Caki2 (cell line): ENCODE data around the gene UGCG. TPM values are rescaled to one million over a fixed set of nuclear protein-coding genes. Genes with fewer than 3 reads are reported as not detected.

ENCODE experiments used
- DNase-seq: peaks from one replicate; pipeline ENCODE4 v3.0.0-alpha.2; 2015; ENCODE audit warnings: low read depth
- in situ Hi-C: cut with HindIII; loops from 2 replicates; pipeline ENCODE4 v1.10.0; 2016; ENCODE audit warnings: low sequenced_read_pairs, low pct_unique_long_range_greater_than_20kb, mixed read lengths
- total RNA-seq: library from RNA; depleted of rRNA; stranded (reverse); fragments of >200 nt; shearing (Covaris generic); gene quantifications from 2 replicates; pipeline ENCODE4 v1.2.3, GENCODE V29; 2014; ENCODE audit warnings: low replicate concordance; rRNA removed

UGCG gene
- total RNA-seq, 1 experiment from 2014 or later = 65.0 TPM

- peak; percentile 99 for DNase-seq
- in situ Hi-C loops = no loop called here
Measured at GRCh38 chr9:111965566-111966019, 69.0 kb downstream of the UGCG start.

- peak; percentile 80 for DNase-seq
- in situ Hi-C loops = no loop called here
Measured at GRCh38 chr9:111966124-111966723, 69.6 kb downstream of the UGCG start.

GRCh38 chr9:111966861-111967291 lies 70.3 kb downstream of the UGCG start:
- DNase-seq = peak; percentile 58
- in situ Hi-C loops = no loop called here

- DNase-seq = no peak
- in situ Hi-C loops = no loop called here
Measured at GRCh38 chr9:111967621-111968020, 71.0 kb downstream of the UGCG start.

- in situ Hi-C loops = no loop called here
- DNase-seq = no peak
Measured at GRCh38 chr9:111969061-111969460, 72.4 kb downstream of the UGCG start.

GRCh38 chr9:111969622-111970021 lies 73.0 kb downstream of the UGCG start:
- in situ Hi-C loops = no loop called here
- no peak for DNase-seq

GRCh38 chr9:111970827-111971226 lies 74.2 kb downstream of the UGCG start:
- in situ Hi-C loops = no loop called here
- no peak for DNase-seq

- no peak for DNase-seq
Measured at GRCh38 chr9:111974092-111974681, 77.6 kb downstream of the UGCG start.

GRCh38 chr9:111975709-111976108 lies 79.1 kb downstream of the UGCG start:
- no peak for DNase-seq

More at GRCh38 chr9:111974092-111974681, 77.6 kb downstream of the UGCG start:
- in situ Hi-C loops = no loop called here

GRCh38 chr9:111978616-111979015 lies 82.0 kb downstream of the UGCG start:
- no peak for DNase-seq
- in situ Hi-C loops = no loop called here

More at GRCh38 chr9:111975709-111976108, 79.1 kb downstream of the UGCG start:
- in situ Hi-C loops = no loop called here

- in situ Hi-C loops = no loop called here
- no peak for DNase-seq
Measured at GRCh38 chr9:111979561-111979960, 82.9 kb downstream of the UGCG start.

GRCh38 chr9:111980398-111980797 lies 83.8 kb downstream of the UGCG start:
- no peak for DNase-seq

GRCh38 chr9:111983484-111983908 lies 86.9 kb downstream of the UGCG start:
- in situ Hi-C loops = no loop called here
- no peak for DNase-seq

More at GRCh38 chr9:111980398-111980797, 83.8 kb downstream of the UGCG start:
- in situ Hi-C loops = no loop called here

GRCh38 chr9:111984086-111984802 lies 87.6 kb downstream of the UGCG start:
- no peak for DNase-seq
- in situ Hi-C loops = no loop called here

Other genes starting within 250 kb of the UGCG start
- gene GNG10, start 235.2 kb upstream of the UGCG start, total RNA-seq = 78.1 and 89.8 TPM in 2 replicates
- gene SHOC1, start 101.9 kb upstream of the UGCG start, total RNA-seq = not detected in 2 replicates